HEK293 (cell line): ENCODE data around the gene UBE2J2.
A peak's percentile ranks its signal among the peaks of the same experiment; 100 is the strongest.

ENCODE experiments used
- FEZF1 ChIP-seq: fragments of 450-650 bp; formaldehyde crosslinking; IDR thresholded peaks from 2 replicates; pipeline ENCODE4 v1.5.1; 2016; ENCODE audit warnings: missing biosample characterization, missing genetic modification characterization
- GLIS1 ChIP-seq: fragments of 450-650 bp; formaldehyde crosslinking; IDR thresholded peaks from 2 replicates; pipeline ENCODE4 v1.5.1; 2016; ENCODE audit warnings: missing biosample characterization, missing genetic modification characterization
- GLIS2 ChIP-seq: fragments of 450-650 bp; formaldehyde crosslinking; IDR thresholded peaks from 2 replicates; pipeline ENCODE4 v1.5.1; 2016; ENCODE audit warnings: missing biosample characterization, missing genetic modification characterization
- HOXC10 ChIP-seq: sonication (generic); formaldehyde crosslinking; IDR thresholded peaks from 2 replicates; pipeline ENCODE4 v1.8.1; 2023; ENCODE audit warnings: mild to moderate bottlenecking, missing genetic modification reagents
- KLF10 ChIP-seq: fragments of 450-650 bp; IDR thresholded peaks from 2 replicates; pipeline ENCODE4 v1.5.1; 2018; ENCODE audit warnings: missing biosample characterization, mild to moderate bottlenecking, missing genetic modification characterization
- KLF16 ChIP-seq: fragments of 450-650 bp; formaldehyde crosslinking; IDR thresholded peaks from 2 replicates; pipeline ENCODE4 v1.5.1; 2017; ENCODE audit warnings: missing biosample characterization, missing genetic modification characterization
- OSR2 ChIP-seq: fragments of 450-650 bp; formaldehyde crosslinking; IDR thresholded peaks from 2 replicates; pipeline ENCODE4 v1.5.1; 2016; ENCODE audit warnings: missing biosample characterization, missing genetic modification characterization
- PRDM1 ChIP-seq: fragments of 450-650 bp; formaldehyde crosslinking; IDR thresholded peaks from 2 replicates; pipeline ENCODE4; 2016; ENCODE audit warnings: missing biosample characterization, missing genetic modification characterization
- RBAK ChIP-seq: fragments of 450-650 bp; formaldehyde crosslinking; IDR thresholded peaks from 2 replicates; pipeline ENCODE4 v1.5.1; 2016; ENCODE audit warnings: missing biosample characterization, missing genetic modification characterization
- TCF7L2 ChIP-seq: IDR thresholded peaks from 2 replicates; pipeline ENCODE4 v1.6.1; 2011; ENCODE audit warnings: low read depth, mild to moderate bottlenecking, inconsistent platforms, low read length, moderate library complexity, borderline replicate concordance
- ZBTB21 ChIP-seq: fragments of 450-650 bp; formaldehyde crosslinking; IDR thresholded peaks from 2 replicates; pipeline ENCODE4 v1.5.1; 2017; ENCODE audit warnings: missing biosample characterization, missing genetic modification characterization
- ZBTB8A ChIP-seq: fragments of 450-650 bp; formaldehyde crosslinking; IDR thresholded peaks from 2 replicates; pipeline ENCODE4 v1.5.1; 2016; ENCODE audit warnings: missing biosample characterization, missing genetic modification characterization
- ZFP3 ChIP-seq: fragments of 450-650 bp; formaldehyde crosslinking; IDR thresholded peaks from 2 replicates; pipeline ENCODE4 v1.5.1; 2016; ENCODE audit warnings: low read depth, missing biosample characterization, missing genetic modification characterization
- ZNF112 ChIP-seq: fragments of 450-650 bp; formaldehyde crosslinking; IDR thresholded peaks from 2 replicates; pipeline ENCODE4 v1.5.0; 2017; ENCODE audit warnings: missing biosample characterization, missing genetic modification characterization
- ZNF121 ChIP-seq: fragments of 450-650 bp; formaldehyde crosslinking; IDR thresholded peaks from 2 replicates; pipeline ENCODE4 v1.5.1; 2016; ENCODE audit warnings: missing biosample characterization, missing genetic modification characterization
- ZNF266 ChIP-seq: fragments of 450-650 bp; formaldehyde crosslinking; IDR thresholded peaks from 2 replicates; pipeline ENCODE4 v1.5.1; 2016; ENCODE audit warnings: missing biosample characterization, missing genetic modification characterization, low read depth
- ZNF292 ChIP-seq: fragments of 450-650 bp; formaldehyde crosslinking; IDR thresholded peaks from 2 replicates; pipeline ENCODE4 v1.5.1; 2016; ENCODE audit warnings: low read depth, missing biosample characterization, missing genetic modification characterization, borderline replicate concordance
- ZNF366 ChIP-seq: fragments of 450-650 bp; formaldehyde crosslinking; conservative IDR thresholded peaks from 2 replicates; pipeline ENCODE4 v1.5.1; 2016; ENCODE audit warnings: missing biosample characterization, missing genetic modification characterization
- ZNF394 ChIP-seq: fragments of 450-650 bp; formaldehyde crosslinking; IDR thresholded peaks from 2 replicates; pipeline ENCODE4 v1.5.1; 2016; ENCODE audit warnings: missing biosample characterization, missing genetic modification characterization, mild to moderate bottlenecking, moderate library complexity, borderline replicate concordance
- ZNF416 ChIP-seq: fragments of 450-650 bp; formaldehyde crosslinking; IDR thresholded peaks from 2 replicates; pipeline ENCODE4 v1.5.1; 2016; ENCODE audit warnings: missing biosample characterization, missing genetic modification characterization
- ZNF501 ChIP-seq: fragments of 450-650 bp; formaldehyde crosslinking; IDR thresholded peaks from 2 replicates; pipeline ENCODE4 v1.5.1; 2016; ENCODE audit warnings: missing biosample characterization, missing genetic modification characterization
- ZNF521 ChIP-seq: fragments of 450-650 bp; formaldehyde crosslinking; IDR thresholded peaks from 2 replicates; pipeline ENCODE4 v1.5.1; 2017; ENCODE audit warnings: missing biosample characterization, mild to moderate bottlenecking, missing genetic modification characterization
- ZNF530 ChIP-seq: fragments of 450-650 bp; formaldehyde crosslinking; IDR thresholded peaks from 2 replicates; pipeline ENCODE4 v1.5.1; 2016; ENCODE audit warnings: low read depth, missing biosample characterization, missing genetic modification characterization
- ZNF548 ChIP-seq: fragments of 450-650 bp; formaldehyde crosslinking; IDR thresholded peaks from 2 replicates; pipeline ENCODE4 v1.5.1; 2016; ENCODE audit warnings: missing biosample characterization, missing genetic modification characterization
- ZNF776 ChIP-seq: fragments of 450-650 bp; formaldehyde crosslinking; IDR thresholded peaks from 2 replicates; pipeline ENCODE4 v1.5.0; 2017; ENCODE audit warnings: missing biosample characterization, missing genetic modification characterization, borderline replicate concordance
- ZNF777 ChIP-seq: fragments of 450-650 bp; formaldehyde crosslinking; IDR thresholded peaks from 2 replicates; pipeline ENCODE4 v1.5.1; 2017; ENCODE audit warnings: missing biosample characterization, missing genetic modification characterization, borderline replicate concordance
- ZNF792 ChIP-seq: fragments of 450-650 bp; formaldehyde crosslinking; IDR thresholded peaks from 2 replicates; pipeline ENCODE4 v1.5.1; 2016; ENCODE audit warnings: missing biosample characterization, missing genetic modification characterization
- TF ChIP-seq, protein P1 (sequence below): fragments of 450-650 bp; formaldehyde crosslinking; IDR thresholded peaks from 2 replicates; pipeline ENCODE4 v1.5.1; 2017; ENCODE audit warnings: missing biosample characterization, missing genetic modification characterization
- TF ChIP-seq, protein P2 (sequence below): fragments of 450-650 bp; formaldehyde crosslinking; IDR thresholded peaks from 2 replicates; pipeline ENCODE4 v1.5.1; 2017; ENCODE audit warnings: missing biosample characterization, mild to moderate bottlenecking, missing genetic modification characterization, moderate library complexity
- TF ChIP-seq, protein P3 (sequence below): sonication (generic); formaldehyde crosslinking; IDR thresholded peaks from 2 replicates; pipeline ENCODE4 v1.8.1; 2022; ENCODE audit warnings: mild to moderate bottlenecking, moderate library complexity, missing genetic modification reagents
- TF ChIP-seq, protein P4 (sequence below): fragments of 450-650 bp; formaldehyde crosslinking; IDR thresholded peaks from 2 replicates; pipeline ENCODE4 v1.5.1; 2016; ENCODE audit warnings: missing biosample characterization, missing genetic modification characterization
- TF ChIP-seq, protein P5 (sequence below): fragments of 450-650 bp; formaldehyde crosslinking; IDR thresholded peaks from 2 replicates; pipeline ENCODE4 v1.5.1; 2016; ENCODE audit warnings: missing biosample characterization, missing genetic modification characterization
- TF ChIP-seq, protein P6 (sequence below): fragments of 450-650 bp; formaldehyde crosslinking; IDR thresholded peaks from 2 replicates; pipeline ENCODE4 v1.5.0; 2017; ENCODE audit warnings: missing biosample characterization, missing genetic modification characterization, borderline replicate concordance

Gene UBE2J2

DNA sequence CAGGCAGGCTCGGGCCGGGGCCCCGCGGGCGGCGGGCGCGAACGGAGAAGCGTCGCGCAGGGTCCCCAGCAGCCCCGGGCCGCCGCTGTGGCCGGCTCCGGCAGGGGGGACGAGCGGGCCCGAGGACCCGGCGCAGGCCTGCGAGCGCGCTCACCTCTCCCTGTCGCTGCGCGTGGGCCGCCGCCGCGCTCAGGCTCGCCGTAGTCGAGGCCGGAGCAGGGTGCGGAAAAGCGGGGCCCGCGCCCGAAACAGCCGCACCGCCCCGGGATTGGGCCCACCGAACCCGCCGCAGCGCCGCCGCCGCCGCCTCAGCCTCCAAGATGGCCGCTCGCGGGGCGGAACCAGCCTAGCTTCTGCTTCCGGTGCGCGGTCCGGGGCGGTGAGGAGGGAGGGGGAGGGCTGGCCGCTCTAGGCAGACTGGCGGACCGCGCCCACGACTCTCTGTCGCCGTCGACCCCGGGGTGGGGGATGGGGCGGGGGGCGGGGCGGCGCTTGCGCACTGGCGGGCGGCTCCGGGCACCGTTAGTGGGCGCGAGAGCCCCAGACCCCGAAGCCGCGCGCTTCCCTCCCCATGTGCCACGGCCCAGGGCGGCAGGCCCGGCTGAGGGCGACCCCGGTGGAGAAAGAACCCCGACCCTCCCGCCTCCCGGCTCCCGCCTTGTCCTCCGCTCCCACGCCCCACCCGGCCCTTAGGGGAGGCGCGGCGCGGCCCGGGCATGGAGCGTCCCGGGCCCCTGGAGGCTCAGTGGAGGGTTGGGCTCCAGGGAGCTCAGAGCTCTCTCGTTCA, at the start of gene UBE2J2 (continued):
- TF ChIP-seq ZFP3 (no peak), HOXC10 (CRISPR knock-in tag) (no peak), ZNF777 (tag by site-specific recombination) (no peak), GLIS1 (tag by site-specific recombination) (peak; percentile 45; the same call in 1 of the 2 replicates), ZNF112 (tag by site-specific recombination) (no peak), GLIS2 (no peak), ZNF416 (tag by site-specific recombination) (no peak), FEZF1 (tag by site-specific recombination) (no peak), PRDM1 (no peak), ZNF394 (tag by site-specific recombination) (no peak), ZNF501 (tag by site-specific recombination) (peak; percentile 72; the same call in 1 of the 2 replicates), ZBTB21 (no peak), KLF10 (tag by site-specific recombination) (no peak), RBAK (no peak), ZNF521 (no peak), ZBTB8A (peak; percentile 83), TCF7L2 (no peak), ZNF292 (tag by site-specific recombination) (no peak), ZNF366 (tag by site-specific recombination) (no peak), ZNF530 (tag by site-specific recombination) (no peak), ZNF776 (tag by site-specific recombination) (no peak), ZNF792 (no peak), KLF16 (tag by site-specific recombination) (no peak), ZNF121 (tag by site-specific recombination) (no peak), ZNF548 (tag by site-specific recombination) (no peak), OSR2 (tag by site-specific recombination) (no peak), ZNF266 (no peak)
- TF ChIP-seq, protein P1, sequence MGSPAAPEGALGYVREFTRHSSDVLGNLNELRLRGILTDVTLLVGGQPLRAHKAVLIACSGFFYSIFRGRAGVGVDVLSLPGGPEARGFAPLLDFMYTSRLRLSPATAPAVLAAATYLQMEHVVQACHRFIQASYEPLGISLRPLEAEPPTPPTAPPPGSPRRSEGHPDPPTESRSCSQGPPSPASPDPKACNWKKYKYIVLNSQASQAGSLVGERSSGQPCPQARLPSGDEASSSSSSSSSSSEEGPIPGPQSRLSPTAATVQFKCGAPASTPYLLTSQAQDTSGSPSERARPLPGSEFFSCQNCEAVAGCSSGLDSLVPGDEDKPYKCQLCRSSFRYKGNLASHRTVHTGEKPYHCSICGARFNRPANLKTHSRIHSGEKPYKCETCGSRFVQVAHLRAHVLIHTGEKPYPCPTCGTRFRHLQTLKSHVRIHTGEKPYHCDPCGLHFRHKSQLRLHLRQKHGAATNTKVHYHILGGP (tag by site-specific recombination) = no peak
- TF ChIP-seq, protein P2, sequence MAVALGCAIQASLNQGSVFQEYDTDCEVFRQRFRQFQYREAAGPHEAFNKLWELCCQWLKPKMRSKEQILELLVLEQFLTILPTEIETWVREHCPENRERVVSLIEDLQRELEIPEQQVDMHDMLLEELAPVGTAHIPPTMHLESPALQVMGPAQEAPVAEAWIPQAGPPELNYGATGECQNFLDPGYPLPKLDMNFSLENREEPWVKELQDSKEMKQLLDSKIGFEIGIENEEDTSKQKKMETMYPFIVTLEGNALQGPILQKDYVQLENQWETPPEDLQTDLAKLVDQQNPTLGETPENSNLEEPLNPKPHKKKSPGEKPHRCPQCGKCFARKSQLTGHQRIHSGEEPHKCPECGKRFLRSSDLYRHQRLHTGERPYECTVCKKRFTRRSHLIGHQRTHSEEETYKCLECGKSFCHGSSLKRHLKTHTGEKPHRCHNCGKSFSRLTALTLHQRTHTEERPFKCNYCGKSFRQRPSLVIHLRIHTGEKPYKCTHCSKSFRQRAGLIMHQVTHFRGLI (tag by site-specific recombination) = peak; percentile 81
- TF ChIP-seq, protein P3, sequence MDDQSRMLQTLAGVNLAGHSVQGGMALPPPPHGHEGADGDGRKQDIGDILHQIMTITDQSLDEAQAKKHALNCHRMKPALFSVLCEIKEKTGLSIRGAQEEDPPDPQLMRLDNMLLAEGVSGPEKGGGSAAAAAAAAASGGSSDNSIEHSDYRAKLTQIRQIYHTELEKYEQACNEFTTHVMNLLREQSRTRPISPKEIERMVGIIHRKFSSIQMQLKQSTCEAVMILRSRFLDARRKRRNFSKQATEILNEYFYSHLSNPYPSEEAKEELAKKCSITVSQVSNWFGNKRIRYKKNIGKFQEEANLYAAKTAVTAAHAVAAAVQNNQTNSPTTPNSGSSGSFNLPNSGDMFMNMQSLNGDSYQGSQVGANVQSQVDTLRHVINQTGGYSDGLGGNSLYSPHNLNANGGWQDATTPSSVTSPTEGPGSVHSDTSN = peak; percentile 44; the same call in 1 of the 2 replicates
- TF ChIP-seq, protein P4, sequence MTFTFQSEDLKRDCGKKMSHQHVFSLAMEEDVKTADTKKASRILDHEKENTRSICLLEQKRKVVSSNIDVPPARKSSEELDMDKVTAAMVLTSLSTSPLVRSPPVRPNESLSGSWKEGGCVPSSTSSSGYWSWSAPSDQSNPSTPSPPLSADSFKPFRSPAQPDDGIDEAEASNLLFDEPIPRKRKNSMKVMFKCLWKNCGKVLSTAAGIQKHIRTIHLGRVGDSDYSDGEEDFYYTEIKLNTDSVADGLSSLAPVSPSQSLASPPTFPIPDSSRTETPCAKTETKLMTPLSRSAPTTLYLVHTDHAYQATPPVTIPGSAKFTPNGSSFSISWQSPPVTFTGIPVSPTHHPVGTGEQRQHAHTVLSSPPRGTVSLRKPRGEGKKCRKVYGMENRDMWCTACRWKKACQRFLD = no peak
- TF ChIP-seq, protein P5, sequence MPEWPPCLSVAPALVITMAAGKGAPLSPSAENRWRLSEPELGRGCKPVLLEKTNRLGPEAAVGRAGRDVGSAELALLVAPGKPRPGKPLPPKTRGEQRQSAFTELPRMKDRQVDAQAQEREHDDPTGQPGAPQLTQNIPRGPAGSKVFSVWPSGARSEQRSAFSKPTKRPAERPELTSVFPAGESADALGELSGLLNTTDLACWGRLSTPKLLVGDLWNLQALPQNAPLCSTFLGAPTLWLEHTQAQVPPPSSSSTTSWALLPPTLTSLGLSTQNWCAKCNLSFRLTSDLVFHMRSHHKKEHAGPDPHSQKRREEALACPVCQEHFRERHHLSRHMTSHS (tag by site-specific recombination) = no peak
- TF ChIP-seq, protein P6, sequence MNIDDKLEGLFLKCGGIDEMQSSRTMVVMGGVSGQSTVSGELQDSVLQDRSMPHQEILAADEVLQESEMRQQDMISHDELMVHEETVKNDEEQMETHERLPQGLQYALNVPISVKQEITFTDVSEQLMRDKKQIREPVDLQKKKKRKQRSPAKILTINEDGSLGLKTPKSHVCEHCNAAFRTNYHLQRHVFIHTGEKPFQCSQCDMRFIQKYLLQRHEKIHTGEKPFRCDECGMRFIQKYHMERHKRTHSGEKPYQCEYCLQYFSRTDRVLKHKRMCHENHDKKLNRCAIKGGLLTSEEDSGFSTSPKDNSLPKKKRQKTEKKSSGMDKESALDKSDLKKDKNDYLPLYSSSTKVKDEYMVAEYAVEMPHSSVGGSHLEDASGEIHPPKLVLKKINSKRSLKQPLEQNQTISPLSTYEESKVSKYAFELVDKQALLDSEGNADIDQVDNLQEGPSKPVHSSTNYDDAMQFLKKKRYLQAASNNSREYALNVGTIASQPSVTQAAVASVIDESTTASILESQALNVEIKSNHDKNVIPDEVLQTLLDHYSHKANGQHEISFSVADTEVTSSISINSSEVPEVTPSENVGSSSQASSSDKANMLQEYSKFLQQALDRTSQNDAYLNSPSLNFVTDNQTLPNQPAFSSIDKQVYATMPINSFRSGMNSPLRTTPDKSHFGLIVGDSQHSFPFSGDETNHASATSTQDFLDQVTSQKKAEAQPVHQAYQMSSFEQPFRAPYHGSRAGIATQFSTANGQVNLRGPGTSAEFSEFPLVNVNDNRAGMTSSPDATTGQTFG (tag by site-specific recombination) = no peak
